ENCODE data around the gene TNFRSF4. TPM values are rescaled to one million over a fixed set of nuclear protein-coding genes. Genes with fewer than 3 reads are reported as not detected.
"Not testable (repeated sequence)": the region's sequence is repeated elsewhere in the genome, so short reads cannot be mapped to it uniquely, and the experiment has no call there.

Gene TNFRSF4
- total RNA-seq, 4 donors from 2014 or later = 0.50 to 2.1 (median 0.93) TPM

- H3K27me3 ChIP-seq = peaks cover 0 to 5% (median 0%) of the 10 kb centered on the region in 4 donors
- no peaks in the 10 kb centered on the region for H3K9me3 ChIP-seq
- H3K36me3 ChIP-seq = peaks cover 28 to 75% (median 55%) of the 10 kb centered on the region in 4 donors
- peaks cover 0 to 6% (median 0%) of the 10 kb centered on the region in 4 donors for H3K4me1 ChIP-seq
- intact Hi-C loops (cut with DNase I) = no loop called here
- TF ChIP-seq POLR2A (IDR thresholded peaks at IDR 0.05; ENCODE audit: low read depth) = no peak
- TF ChIP-seq CTCF (IDR thresholded peaks at IDR 0.05) = no peak
- no peak for TF ChIP-seq POLR2AphosphoS5 (IDR thresholded peaks at IDR 0.05)
- TF ChIP-seq EP300 (IDR thresholded peaks at IDR 0.05) = no peak
- H3K27ac ChIP-seq (replicated peaks in 1 of 4) = no peak overlapping the region
- WGBS = 82% methylated on average over 12 of the region's 12 CpGs
- H3K4me3 ChIP-seq = no peak overlapping the region
- DNase-seq (ENCODE audit: extremely low spot score) = no peak
These were observed 39.4 kb upstream of the TNFRSF4 start for GRCh38 chr1:1253314-1253713.

GRCh38 chr1:1250786-1251284 is 36.9 kb upstream of the TNFRSF4 start:
- Histone ChIP-seq H3K36me3 (peaks cover 14 to 51% (median 39%) of the 10 kb centered on the region in 4 donors), H3K4me1 (peaks cover 3 to 19% (median 15%) of the 10 kb centered on the region in 4 donors), H3K27me3 (peaks cover 0 to 30% (median 14%) of the 10 kb centered on the region in 4 donors), H3K4me3 (no peak overlapping the region), H3K9me3 (no peaks in the 10 kb centered on the region), H3K27ac (replicated peaks in 1 of 4) (no peak overlapping the region)
- DNase-seq (ENCODE audit: extremely low spot score) = no peak
- WGBS = 79% methylated on average over 13 of the region's 16 CpGs
- intact Hi-C loops (cut with DNase I) = no loop called here
- no peak for TF ChIP-seq POLR2AphosphoS5 (IDR thresholded peaks at IDR 0.05)
- no peak for TF ChIP-seq CTCF (IDR thresholded peaks at IDR 0.05)
- TF ChIP-seq POLR2A (IDR thresholded peaks at IDR 0.05; ENCODE audit: low read depth) = no peak
- no peak for TF ChIP-seq EP300 (IDR thresholded peaks at IDR 0.05)

- Histone ChIP-seq H3K4me1 (peaks cover 3 to 19% (median 15%) of the 10 kb centered on the region in 4 donors), H3K27me3 (peaks cover 0 to 38% (median 18%) of the 10 kb centered on the region in 4 donors), H3K36me3 (peaks cover 0 to 31% (median 14%) of the 10 kb centered on the region in 4 donors)
- 90% methylated on average over 11 of the region's 21 CpGs for WGBS
- H3K27ac ChIP-seq (replicated peaks in 1 of 4); H3K4me3 ChIP-seq; intact Hi-C loops (cut with DNase I); H3K9me3 ChIP-seq; DNase-seq (ENCODE audit: extremely low spot score): not testable (repeated sequence)
These were observed 34.3 kb upstream of the TNFRSF4 start for GRCh38 chr1:1248009-1248913.

GRCh38 chr1:1247341-1247913 is 33.5 kb upstream of the TNFRSF4 start:
- 73% methylated on average over 19 of the region's 25 CpGs for WGBS
- H3K4me1 ChIP-seq = peaks cover 3 to 19% (median 15%) of the 10 kb centered on the region in 4 donors
- no peaks in the 10 kb centered on the region for H3K9me3 ChIP-seq
- H3K4me3 ChIP-seq = no peak overlapping the region
- peaks cover 0 to 38% (median 18%) of the 10 kb centered on the region in 4 donors for H3K27me3 ChIP-seq
- H3K27ac ChIP-seq (replicated peaks in 1 of 4) = no peak overlapping the region
- no peak for DNase-seq (ENCODE audit: extremely low spot score)
- H3K36me3 ChIP-seq = peaks cover 0 to 31% (median 9%) of the 10 kb centered on the region in 4 donors
- intact Hi-C loops (cut with DNase I) = no loop called here
- TF ChIP-seq POLR2A (IDR thresholded peaks at IDR 0.05; ENCODE audit: low read depth) = no peak
- TF ChIP-seq EP300 (IDR thresholded peaks at IDR 0.05) = no peak
- no peak for TF ChIP-seq CTCF (IDR thresholded peaks at IDR 0.05)
- TF ChIP-seq POLR2AphosphoS5 (IDR thresholded peaks at IDR 0.05) = no peak

Measured in esophagus muscularis mucosa (tissue), 4 donors.